Measurements from ENCODE around the gene OR2A7. TPM values are rescaled to one million over a fixed set of nuclear protein-coding genes. Genes with fewer than 3 reads are reported as not detected.
"Not testable (repeated sequence)": the region's sequence is repeated elsewhere in the genome, so short reads cannot be mapped to it uniquely, and the experiment has no call there.

The OR2A7 gene
- total and polyA plus RNA-seq, 2 of the 8 experiments (the other 6 are each of a cell fraction or from before 2014, with no cell fraction given): 1.9 to 3.3 TPM

DNA sequence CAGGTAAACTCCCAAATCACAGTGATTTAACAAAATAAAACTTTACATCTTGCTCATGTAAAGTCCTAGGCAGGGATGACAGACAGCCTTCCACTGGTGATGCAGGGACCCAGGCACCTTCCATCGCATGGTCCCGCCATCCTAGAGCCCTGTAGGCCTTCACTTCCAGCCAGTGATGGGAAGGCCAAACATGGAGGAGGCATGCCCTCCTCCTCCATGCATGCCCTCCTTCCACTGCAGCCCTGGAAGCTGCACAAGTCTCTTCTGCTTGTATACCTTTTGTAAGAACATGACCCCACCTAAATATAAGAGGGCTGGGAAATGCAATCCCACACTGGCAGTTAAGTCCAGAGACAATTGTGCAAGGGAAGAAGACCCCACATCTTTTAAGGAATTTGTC, 45.1 kb upstream of the OR2A7 start:
- H3K9me3 ChIP-seq (ENCODE audit: insufficient read depth in 2 of 2, low read depth in 1 of 2, low read length in 1 of 2); H2AFZ ChIP-seq (ENCODE audit: low read length); H3K23ac ChIP-seq (ENCODE audit: insufficient read length); H3K14ac ChIP-seq (ENCODE audit: insufficient read length); H3K4ac ChIP-seq (replicated peaks; ENCODE audit: insufficient read length, low read depth, low read length); H3K27me3 ChIP-seq (replicated peaks in 1 of 4; ENCODE audit: control insufficient read depth in 3 of 4, extremely low read depth in 1 of 4, insufficient read depth in 3 of 4, low read length in 3 of 4); POLR2A ChIA-PET (ENCODE audit: partially characterized antibody); H3K18ac ChIP-seq (ENCODE audit: extremely low read depth, low read length); H3K4me2 ChIP-seq (ENCODE audit: insufficient read depth in 1 of 2, low read depth in 2 of 2, low read length in 2 of 2); FAIRE-seq; H3K79me2 ChIP-seq (ENCODE audit: control insufficient read depth in 1 of 2, insufficient read depth in 2 of 2, low read length in 2 of 2); H3K4me1 ChIP-seq (replicated peaks in 1 of 4; ENCODE audit: control insufficient read depth in 3 of 4, insufficient read depth in 4 of 4, low read length in 3 of 4); H3K4me3 ChIP-seq (ENCODE audit: extremely low read depth in 1 of 4, insufficient read depth in 2 of 4, low read depth in 3 of 4, low read length in 4 of 4); H2BK12ac ChIP-seq (ENCODE audit: low read depth, low read length); H4K91ac ChIP-seq (replicated peaks; ENCODE audit: insufficient read length, low read length); H4K5ac ChIP-seq (ENCODE audit: insufficient read length, low read depth, low read length); H3K27ac ChIP-seq (ENCODE audit: low read depth, low read length); DNase-seq (ENCODE audit: low read depth in 1 of 2, low spot score in 2 of 2); H2BK5ac ChIP-seq (ENCODE audit: low read depth, low read length); H2BK120ac ChIP-seq (replicated peaks; ENCODE audit: low read depth, low read length); H2BK15ac ChIP-seq (ENCODE audit: low read length); H2AK5ac ChIP-seq (ENCODE audit: low read depth, low read length); H3K36me3 ChIP-seq (ENCODE audit: control insufficient read depth in 2 of 4, insufficient read depth in 4 of 4, low read length in 3 of 4); H3K56ac ChIP-seq (replicated peaks; ENCODE audit: insufficient read length, low read depth, low read length); CTCF ChIA-PET (ENCODE audit: partially characterized antibody); H4K20me1 ChIP-seq (replicated peaks in 1 of 2; ENCODE audit: control insufficient read depth in 1 of 2, insufficient read depth in 2 of 2, low read length in 2 of 2); H3K9ac ChIP-seq (replicated peaks in 1 of 4; ENCODE audit: extremely low read depth in 1 of 4, low read depth in 3 of 4, low read length in 3 of 4); H3K79me1 ChIP-seq (ENCODE audit: low read depth, low read length); H4K8ac ChIP-seq (ENCODE audit: extremely low read depth, insufficient read depth, low read length); H2BK20ac ChIP-seq (ENCODE audit: low read length); H3K23me2 ChIP-seq (ENCODE audit: low read depth, low read length): not testable (repeated sequence)
- no CpG with 5 or more reads among the region's 2 CpGs for WGBS, 2 experiments (ENCODE audit: extremely low coverage in 1 of 2, insufficient coverage in 1 of 2, insufficient read length in 1 of 2, insufficient replicate concordance in 2 of 2, low coverage in 1 of 2, low lambda C conversion rate in 2 of 2, missing lambda C conversion rate in 1 of 2)

GRCh38 chr7:144305156-144305555, 40.6 kb upstream of the OR2A7 start:
- H4K8ac ChIP-seq (ENCODE audit: extremely low read depth, insufficient read depth, low read length); H3K4me2 ChIP-seq (ENCODE audit: insufficient read depth in 1 of 2, low read depth in 2 of 2, low read length in 2 of 2); H3K4me1 ChIP-seq (replicated peaks in 1 of 4; ENCODE audit: control insufficient read depth in 3 of 4, insufficient read depth in 4 of 4, low read length in 3 of 4); H4K91ac ChIP-seq (replicated peaks; ENCODE audit: insufficient read length, low read length); FAIRE-seq; H3K14ac ChIP-seq (ENCODE audit: insufficient read length); H3K79me2 ChIP-seq (ENCODE audit: control insufficient read depth in 1 of 2, insufficient read depth in 2 of 2, low read length in 2 of 2); H3K79me1 ChIP-seq (ENCODE audit: low read depth, low read length); H2AFZ ChIP-seq (ENCODE audit: low read length); H4K5ac ChIP-seq (ENCODE audit: insufficient read length, low read depth, low read length); H3K18ac ChIP-seq (ENCODE audit: extremely low read depth, low read length); H3K23me2 ChIP-seq (ENCODE audit: low read depth, low read length); CTCF ChIA-PET (ENCODE audit: partially characterized antibody); H2BK15ac ChIP-seq (ENCODE audit: low read length); POLR2A ChIA-PET (ENCODE audit: partially characterized antibody); H3K36me3 ChIP-seq (ENCODE audit: control insufficient read depth in 2 of 4, insufficient read depth in 4 of 4, low read length in 3 of 4); H2AK5ac ChIP-seq (ENCODE audit: low read depth, low read length); DNase-seq (ENCODE audit: low read depth in 1 of 2, low spot score in 2 of 2); H3K9me3 ChIP-seq (ENCODE audit: insufficient read depth in 2 of 2, low read depth in 1 of 2, low read length in 1 of 2); H3K9ac ChIP-seq (replicated peaks in 1 of 4; ENCODE audit: extremely low read depth in 1 of 4, low read depth in 3 of 4, low read length in 3 of 4); H3K23ac ChIP-seq (ENCODE audit: insufficient read length); H3K27me3 ChIP-seq (replicated peaks in 1 of 4; ENCODE audit: control insufficient read depth in 3 of 4, extremely low read depth in 1 of 4, insufficient read depth in 3 of 4, low read length in 3 of 4); H2BK12ac ChIP-seq (ENCODE audit: low read depth, low read length); H2BK120ac ChIP-seq (replicated peaks; ENCODE audit: low read depth, low read length); H2BK20ac ChIP-seq (ENCODE audit: low read length); H3K27ac ChIP-seq (ENCODE audit: low read depth, low read length); H2BK5ac ChIP-seq (ENCODE audit: low read depth, low read length); H3K56ac ChIP-seq (replicated peaks; ENCODE audit: insufficient read length, low read depth, low read length); H3K4ac ChIP-seq (replicated peaks; ENCODE audit: insufficient read length, low read depth, low read length); H3K4me3 ChIP-seq (ENCODE audit: extremely low read depth in 1 of 4, insufficient read depth in 2 of 4, low read depth in 3 of 4, low read length in 4 of 4); H4K20me1 ChIP-seq (replicated peaks in 1 of 2; ENCODE audit: control insufficient read depth in 1 of 2, insufficient read depth in 2 of 2, low read length in 2 of 2): not testable (repeated sequence)
- no CpG with 5 or more reads among the region's 2 CpGs for WGBS, 2 experiments (ENCODE audit: extremely low coverage in 1 of 2, insufficient coverage in 1 of 2, insufficient read length in 1 of 2, insufficient replicate concordance in 2 of 2, low coverage in 1 of 2, low lambda C conversion rate in 2 of 2, missing lambda C conversion rate in 1 of 2)

Data from H1 (cell line).